Testis (tissue), 3 donors: ENCODE data around the gene OR5D18. TPM values are rescaled to one million over a fixed set of nuclear protein-coding genes. Genes with fewer than 3 reads are reported as not detected.

Experiments used
- DNase-seq: peaks from one replicate; pipeline ENCODE4 v3.0.0-alpha.2; 2019
- H3K27ac ChIP-seq, 2 donors: fragments of 200-600 bp; sonication (generic); one replicate each; pipeline ENCODE4 v1.5.1; 2019
- H3K27me3 ChIP-seq: fragments of 200-600 bp; sonication (generic); one replicate; pipeline ENCODE4 v1.5.1; 2019
- H3K36me3 ChIP-seq: fragments of 200-600 bp; sonication (generic); one replicate; pipeline ENCODE4 v1.5.1; 2017; ENCODE audit warnings: low read depth; ENCODE audit errors: missing control alignments
- H3K4me1 ChIP-seq: fragments of 200-600 bp; sonication (generic); one replicate; pipeline ENCODE4 v1.5.1; 2019
- H3K4me3 ChIP-seq, 2 donors: fragments of 200-600 bp; sonication (generic); one replicate each; pipeline ENCODE4 v1.5.1; 2017 to 2019
- H3K9me3 ChIP-seq: fragments of 200-600 bp; sonication (generic); one replicate; pipeline ENCODE4 v1.5.1; 2017
- POLR2A ChIP-seq: fragments of 450-650 bp; IDR thresholded peaks from one replicate; pipeline ENCODE4 v1.6.1; 2017; ENCODE audit warnings: antibody characterized with exemption, mild to moderate bottlenecking, moderate library complexity
- WGBS, 2 donors: methylation state at CpG; one replicate each; pipeline ENCODE4 v1.1.5; 2018; 5-methylcytosine and 5-hydroxymethylcytosine counted together
- intact Hi-C: fragments of 100-400 bp; cut with DNase I; formaldehyde crosslinking; loops from one replicate; pipeline ENCODE4 v1.15.1; 2023; ENCODE audit warnings: low total_unique reads
- polyA plus RNA-seq: library from polyadenylated mRNA; stranded (reverse); fragments of 350-450 nt; fragmentation: Illumina TruSeq; extraction: RNeasy Lipid Tissue Mini Kit (QIAGEN cat#74804); gene quantifications from one replicate; pipeline ENCODE4 v1.2.3, GENCODE V29; 2014; ENCODE audit warnings: low read depth, low replicate concordance; ENCODE audit not compliant: insufficient read depth
- total RNA-seq, 2 donors: library from RNA; depleted of rRNA; stranded (reverse); fragments of >200 nt; gene quantifications; one replicate each; pipeline ENCODE4 v1.2.3, GENCODE V29; 2016
- TF ChIP-seq, protein P1 (sequence below), 3 experiments: fragments of 450-650 bp in 2 of 3; fragments of 200-600 bp in 1 of 3; sonication (generic) in 1 of 3; IDR thresholded peaks; one replicate each; pipeline ENCODE4 v1.5.1; 2016 to 2019; ENCODE audit warnings: antibody characterized with exemption in 3 of 3, mild to moderate bottlenecking in 2 of 3, moderate library complexity in 1 of 3

Gene OR5D18
- total and polyA plus RNA-seq, 3 donors from 2014 or later = not detected

DNA sequence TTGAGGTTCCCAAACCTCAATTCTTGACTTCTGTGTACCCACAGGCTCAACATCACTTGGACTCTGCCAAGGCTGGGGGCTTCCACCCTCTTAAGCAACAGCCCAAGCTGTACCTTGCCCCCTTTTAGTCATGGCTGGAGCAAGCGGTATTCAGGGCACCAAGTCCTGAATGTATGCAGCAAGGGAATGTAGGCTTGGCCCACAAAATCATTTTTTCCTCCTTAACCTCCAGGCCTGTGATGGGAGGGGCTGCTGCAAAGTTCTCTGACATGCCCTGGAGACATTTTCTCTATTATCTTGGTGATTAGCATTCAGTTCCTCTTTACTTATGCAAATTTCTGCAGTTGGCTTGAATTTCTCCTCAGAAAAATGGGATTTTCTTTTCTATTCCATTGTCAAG, 13.2 kb upstream of the OR5D18 start:
- no peak overlapping the region for H3K27ac ChIP-seq
- H3K4me3 ChIP-seq = no peak overlapping the region
- H3K9me3 ChIP-seq = no peaks in the 10 kb centered on the region
- H3K36me3 ChIP-seq = no peaks in the 10 kb centered on the region
- no peaks in the 10 kb centered on the region for H3K4me1 ChIP-seq
- WGBS, 2 donors = 88 to 93% methylated on average over 1 of the region's 1 CpG
- DNase-seq = no peak
- H3K27me3 ChIP-seq = no peaks in the 10 kb centered on the region
- intact Hi-C loops = no loop called here
- TF ChIP-seq, protein P1, sequence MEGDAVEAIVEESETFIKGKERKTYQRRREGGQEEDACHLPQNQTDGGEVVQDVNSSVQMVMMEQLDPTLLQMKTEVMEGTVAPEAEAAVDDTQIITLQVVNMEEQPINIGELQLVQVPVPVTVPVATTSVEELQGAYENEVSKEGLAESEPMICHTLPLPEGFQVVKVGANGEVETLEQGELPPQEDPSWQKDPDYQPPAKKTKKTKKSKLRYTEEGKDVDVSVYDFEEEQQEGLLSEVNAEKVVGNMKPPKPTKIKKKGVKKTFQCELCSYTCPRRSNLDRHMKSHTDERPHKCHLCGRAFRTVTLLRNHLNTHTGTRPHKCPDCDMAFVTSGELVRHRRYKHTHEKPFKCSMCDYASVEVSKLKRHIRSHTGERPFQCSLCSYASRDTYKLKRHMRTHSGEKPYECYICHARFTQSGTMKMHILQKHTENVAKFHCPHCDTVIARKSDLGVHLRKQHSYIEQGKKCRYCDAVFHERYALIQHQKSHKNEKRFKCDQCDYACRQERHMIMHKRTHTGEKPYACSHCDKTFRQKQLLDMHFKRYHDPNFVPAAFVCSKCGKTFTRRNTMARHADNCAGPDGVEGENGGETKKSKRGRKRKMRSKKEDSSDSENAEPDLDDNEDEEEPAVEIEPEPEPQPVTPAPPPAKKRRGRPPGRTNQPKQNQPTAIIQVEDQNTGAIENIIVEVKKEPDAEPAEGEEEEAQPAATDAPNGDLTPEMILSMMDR (IDR thresholded peaks at IDR 0.05) = no peak
- TF ChIP-seq POLR2A = no peak

DNA sequence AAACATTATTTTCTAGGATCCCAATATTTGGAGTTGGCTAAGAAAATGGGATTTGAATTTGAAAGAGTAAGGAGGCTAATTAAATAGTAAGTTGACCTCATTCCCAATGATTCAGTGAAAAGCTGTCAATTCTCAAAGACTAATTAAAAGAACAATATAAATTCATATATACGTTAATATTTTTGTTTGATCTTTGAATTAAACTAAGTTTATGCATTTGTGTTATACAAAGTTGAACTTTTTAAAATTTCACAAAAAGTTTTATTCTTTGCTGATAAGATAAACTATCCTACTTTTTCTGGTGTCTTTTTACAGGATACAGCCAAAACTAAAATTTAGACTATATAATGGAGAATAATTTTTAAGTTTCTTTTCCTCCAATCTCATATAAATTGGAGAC, 8.4 kb upstream of the OR5D18 start, which contains the start of gene OR5L1:
Gene OR5L1 (plus strand): TSS at position 301 of the 400 bp plus-strand sequence. CDS start 100 bp downstream, outside the sequence.
- no peaks in the 10 kb centered on the region for H3K36me3 ChIP-seq
- H3K4me1 ChIP-seq = no peaks in the 10 kb centered on the region
- intact Hi-C loops = no loop called here
- no peak for TF ChIP-seq POLR2A
- TF ChIP-seq, protein P1 (IDR thresholded peaks at IDR 0.05) = no peak
- WGBS, 2 donors = 85 to 95% methylated on average over 1 of the region's 1 CpG
- no peak within 1 kb of the TSS for H3K27ac ChIP-seq
- DNase-seq = no peak
- no peak within 1 kb of the TSS for H3K4me3 ChIP-seq
- H3K9me3 ChIP-seq = no peaks in the 10 kb centered on the region
- no peaks in the 10 kb centered on the region for H3K27me3 ChIP-seq

DNA sequence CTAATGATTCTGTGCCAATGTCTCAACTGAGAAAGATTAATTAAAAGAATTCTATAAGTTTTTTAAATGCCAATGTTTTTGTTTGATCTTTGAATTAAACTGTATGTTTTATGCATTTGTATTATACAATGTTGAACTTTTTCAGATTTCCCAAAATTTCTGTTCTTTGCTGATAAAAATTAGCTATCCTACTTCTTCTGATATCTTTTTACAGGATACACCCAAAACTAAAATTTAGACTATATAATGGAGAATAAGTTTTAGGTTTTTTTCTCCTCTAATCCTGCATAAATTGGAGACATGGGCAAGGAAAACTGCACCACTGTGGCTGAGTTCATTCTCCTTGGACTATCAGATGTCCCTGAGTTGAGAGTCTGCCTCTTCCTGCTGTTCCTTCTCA, 7.5 kb downstream of the OR5D18 start, which contains the start of gene OR5L2:
Gene OR5L2 (plus strand): TSS at position 301 of the 400 bp plus-strand sequence. CDS start 0 bp downstream, at position 301.
- H3K27ac ChIP-seq = no peak within 1 kb of the TSS
- no peaks in the 10 kb centered on the region for H3K9me3 ChIP-seq
- DNase-seq = no peak
- H3K36me3 ChIP-seq = no peaks in the 10 kb centered on the region
- H3K4me3 ChIP-seq = no peak within 1 kb of the TSS
- TF ChIP-seq POLR2A = no peak
- TF ChIP-seq, protein P1 (IDR thresholded peaks at IDR 0.05) = no peak
- no peaks in the 10 kb centered on the region for H3K4me1 ChIP-seq
- no peaks in the 10 kb centered on the region for H3K27me3 ChIP-seq
- intact Hi-C loops = no loop called here

DNA sequence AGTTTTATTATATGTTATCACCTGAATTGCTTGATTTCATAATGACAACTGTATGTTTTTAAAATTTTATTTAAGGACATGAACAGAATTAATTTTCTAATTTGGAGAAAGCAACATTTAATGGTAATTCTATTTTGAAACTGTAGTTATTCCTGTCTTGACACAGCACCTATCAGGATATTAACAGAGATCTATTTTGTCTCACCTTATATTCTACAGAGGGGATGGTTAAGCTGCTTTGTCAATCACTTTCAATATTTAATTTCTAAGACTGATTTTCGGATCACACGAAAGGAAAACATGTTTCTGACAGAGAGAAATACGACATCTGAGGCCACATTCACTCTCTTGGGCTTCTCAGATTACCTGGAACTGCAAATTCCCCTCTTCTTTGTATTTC, 19.0 kb downstream of the OR5D18 start, which contains the start of gene OR5D16:
Gene OR5D16 (plus strand): TSS at position 301 of the 400 bp plus-strand sequence. CDS start 0 bp downstream, at position 301.
- TF ChIP-seq, protein P1 (IDR thresholded peaks at IDR 0.05) = no peak
- no peak for TF ChIP-seq POLR2A
- Histone ChIP-seq H3K4me1 (no peaks in the 10 kb centered on the region), H3K9me3 (no peaks in the 10 kb centered on the region), H3K27ac (no peak within 1 kb of the TSS), H3K36me3 (no peaks in the 10 kb centered on the region), H3K27me3 (no peaks in the 10 kb centered on the region), H3K4me3 (no peak within 1 kb of the TSS)
- intact Hi-C loops = no loop called here
- WGBS, 2 donors = 30 to 55% methylated on average over 3 of the region's 3 CpGs
- DNase-seq = no peak

DNA sequence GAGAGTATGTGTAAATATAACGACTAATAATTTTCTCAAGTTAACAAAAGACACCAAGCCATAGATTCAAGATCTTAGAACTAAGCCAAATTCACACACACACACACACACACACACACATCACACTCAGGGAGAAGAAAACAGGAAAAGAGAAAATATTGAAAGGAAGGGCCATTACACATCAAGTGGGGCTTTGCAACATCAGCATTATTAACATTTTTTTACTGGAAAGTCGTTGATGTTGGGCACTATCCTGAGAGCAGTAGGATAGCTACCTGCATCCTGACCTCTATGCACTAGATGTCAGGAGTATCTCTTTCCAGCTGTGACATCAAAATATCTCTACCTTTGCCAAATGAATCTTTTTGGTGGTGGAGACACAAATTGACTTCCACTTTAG, 28.0 kb downstream of the OR5D18 start:
- Histone ChIP-seq H3K9me3 (no peaks in the 10 kb centered on the region), H3K36me3 (no peaks in the 10 kb centered on the region), H3K4me3 (no peak overlapping the region), H3K27me3 (no peaks in the 10 kb centered on the region), H3K27ac (no peak overlapping the region), H3K4me1 (no peaks in the 10 kb centered on the region)
- WGBS, 2 donors = 59 to 67% methylated on average over 2 of the region's 2 CpGs
- TF ChIP-seq, protein P1 (IDR thresholded peaks at IDR 0.05) = no peak
- TF ChIP-seq POLR2A = no peak
- intact Hi-C loops = no loop called here
- no peak for DNase-seq
